Measurements from ENCODE around the gene GALNT14.

GALNT14 gene

DNA sequence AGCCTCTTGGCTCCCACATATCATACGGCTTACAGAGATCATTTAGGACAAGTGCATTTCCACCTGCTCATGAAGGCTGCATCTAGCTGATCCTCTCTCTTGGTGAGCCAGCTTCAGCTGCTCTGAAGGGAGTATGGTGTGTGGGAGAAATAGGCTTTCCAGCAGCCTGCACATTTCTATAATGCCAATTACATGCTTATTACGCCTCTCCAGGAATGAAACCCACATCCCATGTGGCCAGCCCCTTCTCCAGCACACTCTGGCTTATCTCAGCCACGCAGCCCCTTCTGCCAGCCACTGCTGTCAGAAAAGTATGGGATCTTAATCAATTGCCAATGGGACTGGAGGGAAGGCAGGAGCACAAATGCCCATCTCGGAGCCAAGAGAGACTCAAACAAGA, 117.5 kb downstream of the GALNT14 start:
- Histone ChIP-seq H3K4me2 (ENCODE audit: low read length) (no peak overlapping the region), H3K36me3 (ENCODE audit: control insufficient read depth, insufficient read depth, low read length) (no peaks in the 10 kb centered on the region), H3K79me2 (no peaks in the 10 kb centered on the region), H3K27ac (no peak overlapping the region), H3K27me3 (ENCODE audit: control insufficient read depth, insufficient read depth, low read length) (no peaks in the 10 kb centered on the region), H3K9me3 (ENCODE audit: control insufficient read depth, low read length) (no peaks in the 10 kb centered on the region), H2AFZ (no peak overlapping the region), H3K9ac (no peak overlapping the region), H3K4me3 (ENCODE audit: low read depth, low read length) (no peak overlapping the region), H3K4me1 (no peaks in the 10 kb centered on the region)
- TF ChIP-seq, protein P1, sequence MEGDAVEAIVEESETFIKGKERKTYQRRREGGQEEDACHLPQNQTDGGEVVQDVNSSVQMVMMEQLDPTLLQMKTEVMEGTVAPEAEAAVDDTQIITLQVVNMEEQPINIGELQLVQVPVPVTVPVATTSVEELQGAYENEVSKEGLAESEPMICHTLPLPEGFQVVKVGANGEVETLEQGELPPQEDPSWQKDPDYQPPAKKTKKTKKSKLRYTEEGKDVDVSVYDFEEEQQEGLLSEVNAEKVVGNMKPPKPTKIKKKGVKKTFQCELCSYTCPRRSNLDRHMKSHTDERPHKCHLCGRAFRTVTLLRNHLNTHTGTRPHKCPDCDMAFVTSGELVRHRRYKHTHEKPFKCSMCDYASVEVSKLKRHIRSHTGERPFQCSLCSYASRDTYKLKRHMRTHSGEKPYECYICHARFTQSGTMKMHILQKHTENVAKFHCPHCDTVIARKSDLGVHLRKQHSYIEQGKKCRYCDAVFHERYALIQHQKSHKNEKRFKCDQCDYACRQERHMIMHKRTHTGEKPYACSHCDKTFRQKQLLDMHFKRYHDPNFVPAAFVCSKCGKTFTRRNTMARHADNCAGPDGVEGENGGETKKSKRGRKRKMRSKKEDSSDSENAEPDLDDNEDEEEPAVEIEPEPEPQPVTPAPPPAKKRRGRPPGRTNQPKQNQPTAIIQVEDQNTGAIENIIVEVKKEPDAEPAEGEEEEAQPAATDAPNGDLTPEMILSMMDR (IDR thresholded peaks at IDR 0.05): no peak

DNA sequence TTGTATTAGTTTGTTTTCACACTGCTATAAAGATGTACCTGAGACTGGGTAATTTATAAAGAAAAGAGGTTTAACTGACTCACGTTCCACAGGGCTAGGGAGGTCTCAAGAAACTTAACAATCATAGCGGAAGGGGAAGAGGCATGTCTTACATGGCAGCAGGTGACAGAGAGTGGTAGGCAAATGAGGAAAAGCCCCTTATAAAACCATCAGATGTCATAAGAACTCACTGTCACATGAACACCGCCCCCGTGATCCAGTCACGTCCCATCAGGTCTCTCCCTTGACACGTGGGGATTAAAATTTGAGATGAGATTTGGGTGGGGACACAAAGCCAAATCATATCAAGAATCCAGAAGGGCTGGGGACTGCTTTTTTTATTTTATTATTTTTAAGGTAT, 120.0 kb downstream of the GALNT14 start:
- H3K36me3 ChIP-seq (ENCODE audit: control insufficient read depth, insufficient read depth, low read length): no peaks in the 10 kb centered on the region
- TF ChIP-seq, protein P1 (IDR thresholded peaks at IDR 0.05): no peak
- no peaks in the 10 kb centered on the region for H3K9me3 ChIP-seq (ENCODE audit: control insufficient read depth, low read length)

DNA sequence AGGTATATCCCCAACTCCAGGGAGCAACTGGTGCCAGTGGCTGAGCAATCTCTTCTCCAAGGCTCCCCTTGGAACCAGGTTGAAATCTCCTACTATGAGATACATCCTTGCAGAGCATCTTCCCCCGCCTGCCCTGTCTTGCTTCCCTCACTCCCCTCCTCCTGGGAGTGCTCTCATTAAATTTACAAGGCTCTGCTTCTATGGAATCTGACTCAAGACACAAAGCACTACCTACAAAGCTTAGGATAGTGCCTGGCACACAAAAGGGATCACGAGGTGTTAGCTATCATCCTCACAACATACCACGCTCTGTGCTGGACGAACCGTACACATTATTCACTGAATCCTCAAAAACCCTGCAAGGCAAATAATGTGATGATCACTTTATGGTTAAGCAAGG, 121.6 kb downstream of the GALNT14 start:
- H3K36me3 ChIP-seq (ENCODE audit: control insufficient read depth, insufficient read depth, low read length): no peaks in the 10 kb centered on the region
- no peaks in the 10 kb centered on the region for H3K79me2 ChIP-seq
- H3K27me3 ChIP-seq (ENCODE audit: control insufficient read depth, insufficient read depth, low read length): no peaks in the 10 kb centered on the region
- H3K9me3 ChIP-seq (ENCODE audit: control insufficient read depth, low read length): no peaks in the 10 kb centered on the region
- no peak overlapping the region for H3K4me3 ChIP-seq (ENCODE audit: low read depth, low read length)
- H3K27ac ChIP-seq: no peak overlapping the region
- no peak overlapping the region for H3K9ac ChIP-seq
- no peak overlapping the region for H3K4me2 ChIP-seq (ENCODE audit: low read length)
- no peak overlapping the region for H2AFZ ChIP-seq
- TF ChIP-seq, protein P1 (IDR thresholded peaks at IDR 0.05): no peak
- no peaks in the 10 kb centered on the region for H3K4me1 ChIP-seq

More for the DNA sequence above, 120.0 kb downstream of the GALNT14 start:
- H2AFZ ChIP-seq: no peak overlapping the region
- H3K27ac ChIP-seq: no peak overlapping the region
- no peaks in the 10 kb centered on the region for H3K27me3 ChIP-seq (ENCODE audit: control insufficient read depth, insufficient read depth, low read length)
- H3K79me2 ChIP-seq: no peaks in the 10 kb centered on the region
- no peak overlapping the region for H3K9ac ChIP-seq
- no peaks in the 10 kb centered on the region for H3K4me1 ChIP-seq
- no peak overlapping the region for H3K4me2 ChIP-seq (ENCODE audit: low read length)
- no peak overlapping the region for H3K4me3 ChIP-seq (ENCODE audit: low read depth, low read length)

GRCh38 chr2:31014516-31014915, 123.7 kb downstream of the GALNT14 start:
- Histone ChIP-seq H3K79me2 (no peaks in the 10 kb centered on the region), H3K4me2 (ENCODE audit: low read length) (no peak overlapping the region), H2AFZ (no peak overlapping the region), H3K9ac (no peak overlapping the region), H3K36me3 (ENCODE audit: control insufficient read depth, insufficient read depth, low read length) (no peaks in the 10 kb centered on the region), H3K4me3 (ENCODE audit: low read depth, low read length) (no peak overlapping the region), H3K9me3 (ENCODE audit: control insufficient read depth, low read length) (no peaks in the 10 kb centered on the region), H3K27me3 (ENCODE audit: control insufficient read depth, insufficient read depth, low read length) (peaks cover under 1% of the 10 kb centered on the region), H3K27ac (no peak overlapping the region), H3K4me1 (no peaks in the 10 kb centered on the region)
- TF ChIP-seq, protein P1 (IDR thresholded peaks at IDR 0.05): no peak

DNA sequence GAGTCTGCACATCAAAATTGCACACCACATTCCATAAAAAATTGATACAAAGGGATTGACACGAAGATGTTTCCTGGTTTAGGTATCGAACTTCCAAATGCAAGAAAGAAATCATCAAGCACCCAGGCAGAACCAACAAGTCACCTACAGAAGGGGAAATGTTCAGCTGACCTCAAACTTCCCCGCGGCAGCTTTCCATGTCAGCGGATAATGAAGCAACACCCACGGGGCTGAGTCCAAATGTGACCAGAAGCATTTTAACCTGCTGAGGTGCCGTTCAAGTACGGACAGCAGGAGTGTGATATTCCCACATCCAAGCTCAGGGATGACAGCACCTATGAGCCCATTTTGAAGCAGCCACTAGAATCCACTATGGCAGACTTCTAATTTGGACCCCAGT, 124.9 kb downstream of the GALNT14 start:
- H3K27ac ChIP-seq: no peak overlapping the region
- TF ChIP-seq, protein P1 (IDR thresholded peaks at IDR 0.05): no peak
- H3K4me1 ChIP-seq: no peaks in the 10 kb centered on the region
- H3K9me3 ChIP-seq (ENCODE audit: control insufficient read depth, low read length): no peaks in the 10 kb centered on the region
- H3K4me3 ChIP-seq (ENCODE audit: low read depth, low read length): no peak overlapping the region
- no peak overlapping the region for H3K4me2 ChIP-seq (ENCODE audit: low read length)
- H3K79me2 ChIP-seq: no peaks in the 10 kb centered on the region
- no peaks in the 10 kb centered on the region for H3K36me3 ChIP-seq (ENCODE audit: control insufficient read depth, insufficient read depth, low read length)
- H3K27me3 ChIP-seq (ENCODE audit: control insufficient read depth, insufficient read depth, low read length): peaks cover 2% of the 10 kb centered on the region
- H3K9ac ChIP-seq: no peak overlapping the region
- no peak overlapping the region for H2AFZ ChIP-seq

All from parathyroid adenoma (tissue), 2 donors.